Measurements from ENCODE around the gene RTN4R. TPM values are rescaled to one million over a fixed set of nuclear protein-coding genes. Genes with fewer than 3 reads are reported as not detected.

RTN4R gene
- total and polyA plus RNA-seq, 9 of the 15 experiments (the other 6 are each of a cell fraction or from before 2014, with no cell fraction given): 0.04 to 2.8 (median 1.4) TPM; not detected in 3

DNA sequence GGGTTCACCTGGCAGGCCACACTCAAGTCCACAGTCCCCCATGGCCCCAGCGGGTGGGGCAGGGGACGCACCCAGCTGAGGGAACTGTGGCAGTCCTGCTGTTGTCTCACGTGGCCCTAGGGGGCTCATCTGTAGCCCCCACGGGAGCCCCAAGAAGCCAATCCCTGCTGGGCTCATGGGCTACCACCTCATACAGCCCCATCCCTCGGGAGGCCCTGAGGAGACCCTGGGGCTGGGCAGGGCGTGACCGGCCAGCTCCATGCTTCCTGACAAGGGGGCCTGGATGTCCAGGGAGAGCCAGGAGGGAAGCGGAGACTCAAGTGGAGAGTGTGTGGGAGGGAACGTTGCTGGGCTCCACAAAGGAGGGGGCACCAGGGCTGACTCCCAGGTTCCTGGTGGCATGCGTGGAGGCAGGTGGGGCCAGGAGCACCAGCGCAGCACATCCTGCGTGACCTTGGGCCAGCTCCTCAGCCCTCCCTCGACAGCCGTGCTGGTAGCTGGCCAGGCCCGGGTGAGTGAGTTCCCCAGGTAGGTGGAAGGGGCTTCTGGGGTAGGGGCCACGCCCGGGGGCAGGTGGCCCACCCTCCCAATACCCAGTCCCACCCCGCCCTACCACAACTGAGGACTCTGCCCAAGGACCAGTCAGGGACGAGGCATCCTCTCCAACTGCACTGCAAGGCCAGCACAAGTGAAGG is 7.9 kb downstream of the RTN4R start (continued):
- TF ChIP-seq PHB (CRISPR knock-in tag; IDR thresholded peaks at IDR 0.05) (peak; percentile 23; the same call in 1 of the 2 replicates), PCBP1 (IDR thresholded peaks at IDR 0.05; ENCODE audit: low read depth, low read length, poor library complexity, severe bottlenecking) (peak; percentile 53), RB1 (IDR thresholded peaks at IDR 0.05; ENCODE audit: low read depth) (peak; percentile 35; the same call in 1 of the 2 replicates), MED1 (CRISPR knock-in tag; IDR thresholded peaks at IDR 0.05; ENCODE audit: borderline replicate concordance) (peak; percentile 78; the same call in 1 of the 2 replicates), ZC3H4 (CRISPR knock-in tag; IDR thresholded peaks at IDR 0.05; ENCODE audit: borderline replicate concordance) (peak; percentile 65; the same call in 1 of the 2 replicates), ZBTB7A (IDR thresholded peaks at IDR 0.05; ENCODE audit: borderline replicate concordance, control insufficient read depth, low read depth, low read length) (0 out of 2 replicates have a peak, but pooled peaks have one; percentile 9), ZBTB1 (CRISPR knock-in tag; IDR thresholded peaks at IDR 0.05; ENCODE audit: borderline replicate concordance, low read depth) (no peak)

DNA sequence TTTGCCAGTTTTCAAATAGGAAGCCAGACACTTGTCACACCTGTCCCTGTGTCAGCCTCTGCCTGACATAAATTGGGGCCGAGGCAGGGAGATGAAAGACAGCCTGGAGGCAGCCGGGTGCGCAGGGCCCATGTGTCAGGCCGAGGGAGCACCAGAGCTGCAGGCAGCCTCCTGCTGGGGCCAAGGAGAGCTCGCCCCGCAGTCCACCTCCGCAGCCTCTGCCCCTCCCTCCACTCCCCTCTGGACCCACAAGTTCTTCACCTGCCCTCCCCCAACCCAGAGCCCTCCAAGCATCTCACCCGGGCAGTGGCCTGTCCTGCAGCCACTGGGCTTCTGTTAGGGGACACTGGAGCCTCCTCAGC is 8.8 kb downstream of the RTN4R start:
- in situ Hi-C loops (cut with MboI): no loop called here
- no peak overlapping the region for H3K4me3 ChIP-seq
- WGBS (ENCODE audit: insufficient coverage, low coverage, missing lambda C conversion rate): 8% methylated on average over 8 of the region's 8 CpGs
- no TSS peak for BruUV-seq (replicated peaks)
- H3K9me1 ChIP-seq (ENCODE audit: control insufficient read depth, insufficient read depth, low read length): peaks cover 6% of the 10 kb centered on the region
- FAIRE-seq (no peak), DNase-seq (ENCODE audit: extremely low read depth in 1 of 4, low spot score in 3 of 4) (peak in 3 of 4 experiments; percentile 57 to 66 (median 63)), ATAC-seq (peak; percentile 42)
- peaks cover 13 to 64% of the 10 kb centered on the region in 2 experiments for H3K4me1 ChIP-seq (replicated peaks in 1 of 2; ENCODE audit: control insufficient read depth in 2 of 2, insufficient read depth in 2 of 2, low read length in 2 of 2)
- H3K9me3 ChIP-seq (replicated peaks; ENCODE audit: control insufficient read depth, insufficient read depth, low read depth, low read length): no peaks in the 10 kb centered on the region
- H4K20me1 ChIP-seq (replicated peaks; ENCODE audit: control insufficient read depth, insufficient read depth, low read length): peaks cover 47% of the 10 kb centered on the region
- no peak overlapping the region for H3K27ac ChIP-seq (ENCODE audit: extremely low read depth, low read depth, low read length)
- H3K4me2 ChIP-seq (ENCODE audit: insufficient read depth, low read length): no peak overlapping the region
- intact Hi-C loops (cut with micrococcal nuclease): no loop called here
- peak overlapping the region in 1 of 2 experiments; percentile 14; a peak in 1 of 4 replicates for H3K9ac ChIP-seq (ENCODE audit: insufficient read depth in 1 of 2, low read depth in 2 of 2, low read length in 2 of 2)
- H2AFZ ChIP-seq (ENCODE audit: low read depth, low read length): no peak overlapping the region
- no peaks in the 10 kb centered on the region for H3K36me3 ChIP-seq (ENCODE audit: control insufficient read depth, insufficient read depth, low read length)
- POLR2A ChIA-PET: interaction anchor here (0.6 to 2.0 kb wide), 5 partner anchors 10 to 168 kb away, joined by 3 to 8 read pairs (median 4); no protein-coding TSS in a partner anchor
- peaks cover 4 to 41% of the 10 kb centered on the region in 2 experiments; a peak in 4 of 5 replicates for H3K27me3 ChIP-seq (ENCODE audit: control insufficient read depth in 2 of 2, insufficient read depth in 2 of 2, low read length in 2 of 2)
- H3K79me2 ChIP-seq (ENCODE audit: control insufficient read depth, insufficient read depth, low read length): no peaks in the 10 kb centered on the region
- CTCF ChIA-PET (ENCODE audit: low intra/inter-chr PET ratio): no interaction called here
- TF ChIP-seq, protein P1, sequence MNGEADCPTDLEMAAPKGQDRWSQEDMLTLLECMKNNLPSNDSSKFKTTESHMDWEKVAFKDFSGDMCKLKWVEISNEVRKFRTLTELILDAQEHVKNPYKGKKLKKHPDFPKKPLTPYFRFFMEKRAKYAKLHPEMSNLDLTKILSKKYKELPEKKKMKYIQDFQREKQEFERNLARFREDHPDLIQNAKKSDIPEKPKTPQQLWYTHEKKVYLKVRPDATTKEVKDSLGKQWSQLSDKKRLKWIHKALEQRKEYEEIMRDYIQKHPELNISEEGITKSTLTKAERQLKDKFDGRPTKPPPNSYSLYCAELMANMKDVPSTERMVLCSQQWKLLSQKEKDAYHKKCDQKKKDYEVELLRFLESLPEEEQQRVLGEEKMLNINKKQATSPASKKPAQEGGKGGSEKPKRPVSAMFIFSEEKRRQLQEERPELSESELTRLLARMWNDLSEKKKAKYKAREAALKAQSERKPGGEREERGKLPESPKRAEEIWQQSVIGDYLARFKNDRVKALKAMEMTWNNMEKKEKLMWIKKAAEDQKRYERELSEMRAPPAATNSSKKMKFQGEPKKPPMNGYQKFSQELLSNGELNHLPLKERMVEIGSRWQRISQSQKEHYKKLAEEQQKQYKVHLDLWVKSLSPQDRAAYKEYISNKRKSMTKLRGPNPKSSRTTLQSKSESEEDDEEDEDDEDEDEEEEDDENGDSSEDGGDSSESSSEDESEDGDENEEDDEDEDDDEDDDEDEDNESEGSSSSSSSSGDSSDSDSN (IDR thresholded peaks at IDR 0.05; ENCODE audit: borderline replicate concordance in 1 of 2, low read depth in 2 of 2, low read length in 2 of 2): peak in 1 of 2 experiments; percentile 82; a peak in 1 of 4 replicates
- TF ChIP-seq BRCA1 (IDR thresholded peaks at IDR 0.05) (no peak), BRCA1 (CRISPR knock-in tag; IDR thresholded peaks at IDR 0.05) (0 out of 2 replicates have a peak, but pooled peaks have one; percentile 25), HMGN3 (IDR thresholded peaks at IDR 0.05; ENCODE audit: borderline replicate concordance, extremely low read depth, insufficient read length, low read depth, low read length) (peak; percentile 72), YY1 (IDR thresholded peaks at IDR 0.05; ENCODE audit: borderline replicate concordance in 1 of 3, control insufficient read depth in 1 of 3, extremely low read depth in 1 of 3, insufficient read depth in 3 of 3, insufficient read length in 1 of 3, insufficient replicate concordance in 2 of 3, low read depth in 1 of 3, low read length in 2 of 3) (peak in 1 of 3 experiments; percentile 4), TAF7 (tag; IDR thresholded peaks at IDR 0.05) (no peak)
- TF ChIP-seq, protein P2, sequence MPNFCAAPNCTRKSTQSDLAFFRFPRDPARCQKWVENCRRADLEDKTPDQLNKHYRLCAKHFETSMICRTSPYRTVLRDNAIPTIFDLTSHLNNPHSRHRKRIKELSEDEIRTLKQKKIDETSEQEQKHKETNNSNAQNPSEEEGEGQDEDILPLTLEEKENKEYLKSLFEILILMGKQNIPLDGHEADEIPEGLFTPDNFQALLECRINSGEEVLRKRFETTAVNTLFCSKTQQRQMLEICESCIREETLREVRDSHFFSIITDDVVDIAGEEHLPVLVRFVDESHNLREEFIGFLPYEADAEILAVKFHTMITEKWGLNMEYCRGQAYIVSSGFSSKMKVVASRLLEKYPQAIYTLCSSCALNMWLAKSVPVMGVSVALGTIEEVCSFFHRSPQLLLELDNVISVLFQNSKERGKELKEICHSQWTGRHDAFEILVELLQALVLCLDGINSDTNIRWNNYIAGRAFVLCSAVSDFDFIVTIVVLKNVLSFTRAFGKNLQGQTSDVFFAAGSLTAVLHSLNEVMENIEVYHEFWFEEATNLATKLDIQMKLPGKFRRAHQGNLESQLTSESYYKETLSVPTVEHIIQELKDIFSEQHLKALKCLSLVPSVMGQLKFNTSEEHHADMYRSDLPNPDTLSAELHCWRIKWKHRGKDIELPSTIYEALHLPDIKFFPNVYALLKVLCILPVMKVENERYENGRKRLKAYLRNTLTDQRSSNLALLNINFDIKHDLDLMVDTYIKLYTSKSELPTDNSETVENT (CRISPR knock-in tag; IDR thresholded peaks at IDR 0.05): peak; percentile 52; the same call in 1 of the 2 replicates

Data from K562 (cell line).